ENCODE measurements around the gene SMPD2.

DNA sequence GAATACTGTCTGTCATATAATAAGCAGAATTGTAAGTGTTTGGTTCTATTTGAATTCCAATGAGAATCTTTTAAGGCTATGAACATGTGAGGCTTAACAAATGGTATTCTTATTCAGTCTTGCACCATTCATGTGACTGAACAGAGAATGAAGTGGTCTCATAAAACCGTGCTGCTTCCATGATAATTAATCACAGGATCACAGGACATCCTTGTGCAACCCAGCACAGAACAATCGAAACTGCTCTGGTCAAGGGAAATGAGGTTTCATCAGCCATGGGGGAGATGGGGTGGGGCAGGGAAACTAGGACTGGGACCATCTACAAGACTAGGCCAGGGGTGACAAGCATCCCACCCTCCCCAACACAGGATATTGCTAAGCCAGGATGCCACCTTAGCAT, 6.1 kb upstream of the SMPD2 start:
- TF ChIP-seq POLR2A (IDR thresholded peaks at IDR 0.05; ENCODE audit: extremely low read depth, insufficient read length) = no peak
- TF ChIP-seq, protein P1, sequence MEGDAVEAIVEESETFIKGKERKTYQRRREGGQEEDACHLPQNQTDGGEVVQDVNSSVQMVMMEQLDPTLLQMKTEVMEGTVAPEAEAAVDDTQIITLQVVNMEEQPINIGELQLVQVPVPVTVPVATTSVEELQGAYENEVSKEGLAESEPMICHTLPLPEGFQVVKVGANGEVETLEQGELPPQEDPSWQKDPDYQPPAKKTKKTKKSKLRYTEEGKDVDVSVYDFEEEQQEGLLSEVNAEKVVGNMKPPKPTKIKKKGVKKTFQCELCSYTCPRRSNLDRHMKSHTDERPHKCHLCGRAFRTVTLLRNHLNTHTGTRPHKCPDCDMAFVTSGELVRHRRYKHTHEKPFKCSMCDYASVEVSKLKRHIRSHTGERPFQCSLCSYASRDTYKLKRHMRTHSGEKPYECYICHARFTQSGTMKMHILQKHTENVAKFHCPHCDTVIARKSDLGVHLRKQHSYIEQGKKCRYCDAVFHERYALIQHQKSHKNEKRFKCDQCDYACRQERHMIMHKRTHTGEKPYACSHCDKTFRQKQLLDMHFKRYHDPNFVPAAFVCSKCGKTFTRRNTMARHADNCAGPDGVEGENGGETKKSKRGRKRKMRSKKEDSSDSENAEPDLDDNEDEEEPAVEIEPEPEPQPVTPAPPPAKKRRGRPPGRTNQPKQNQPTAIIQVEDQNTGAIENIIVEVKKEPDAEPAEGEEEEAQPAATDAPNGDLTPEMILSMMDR (IDR thresholded peaks at IDR 0.05; ENCODE audit: low read depth, low read length) = no peak
- no peak for TF ChIP-seq MYC (IDR thresholded peaks at IDR 0.05; ENCODE audit: low read depth, low read length)
- TF ChIP-seq, protein P2, sequence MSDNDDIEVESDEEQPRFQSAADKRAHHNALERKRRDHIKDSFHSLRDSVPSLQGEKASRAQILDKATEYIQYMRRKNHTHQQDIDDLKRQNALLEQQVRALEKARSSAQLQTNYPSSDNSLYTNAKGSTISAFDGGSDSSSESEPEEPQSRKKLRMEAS (IDR thresholded peaks at IDR 0.05; ENCODE audit: low read depth, low read length) = no peak

All from NB4 (cell line).